GM21529 (cell line): Measurements from ENCODE around the gene USP49.

Source experiments
- ATAC-seq: cut with Tn5 transposase; IDR thresholded peaks from one replicate; pipeline ENCODE4 v1.9.1; 2021; ENCODE audit not compliant: unreplicated experiment

USP49 gene

DNA sequence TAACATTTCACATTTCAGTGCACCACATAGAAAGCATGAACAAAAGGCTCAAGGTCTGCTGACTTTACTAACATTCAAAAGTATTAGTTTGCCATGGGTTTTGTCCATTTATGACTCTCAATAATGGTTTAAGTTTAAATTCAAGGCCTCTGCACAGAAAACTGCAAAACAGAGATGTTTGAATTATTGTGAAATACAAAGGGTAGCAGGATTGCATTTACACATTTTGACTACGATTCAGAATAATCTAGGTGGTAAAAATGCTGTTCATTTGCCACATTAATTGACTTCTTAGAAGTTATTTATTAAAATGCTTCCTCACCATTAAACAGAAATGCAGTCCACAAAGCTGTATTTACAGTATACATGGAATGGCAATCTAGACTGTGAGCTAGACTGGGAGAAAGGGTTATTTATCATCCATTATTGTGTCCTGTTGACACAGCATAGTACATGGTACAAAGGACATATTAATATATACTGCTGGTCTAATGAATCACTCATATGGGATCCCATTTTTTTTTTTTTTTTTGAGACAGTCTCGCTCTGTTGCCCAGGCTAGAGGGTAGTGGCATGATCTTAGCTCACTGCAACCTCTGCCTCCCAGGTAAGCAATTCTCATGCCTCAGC lies 18.0 kb downstream of the USP49 start:
- ATAC-seq: no peak

DNA sequence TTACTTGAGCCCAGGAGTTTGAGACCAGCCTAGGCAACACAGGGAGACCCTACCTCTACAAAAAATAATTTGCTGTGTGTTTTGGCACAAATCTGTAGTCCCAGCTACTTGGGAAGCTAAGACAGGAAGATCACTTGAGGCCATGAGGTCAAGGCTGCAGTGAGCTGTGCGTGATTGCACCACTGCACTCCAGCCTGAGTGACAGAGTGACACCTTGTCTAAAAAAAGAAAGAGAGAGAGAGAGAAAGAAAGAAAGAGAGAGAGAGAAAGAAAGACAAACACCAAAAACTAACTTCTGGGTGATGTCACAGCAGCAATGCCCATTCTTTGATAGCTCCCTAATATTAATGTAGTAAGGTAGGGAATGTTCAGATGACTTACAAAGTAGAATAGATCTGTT lies 20.4 kb downstream of the USP49 start:
- ATAC-seq: no peak

DNA sequence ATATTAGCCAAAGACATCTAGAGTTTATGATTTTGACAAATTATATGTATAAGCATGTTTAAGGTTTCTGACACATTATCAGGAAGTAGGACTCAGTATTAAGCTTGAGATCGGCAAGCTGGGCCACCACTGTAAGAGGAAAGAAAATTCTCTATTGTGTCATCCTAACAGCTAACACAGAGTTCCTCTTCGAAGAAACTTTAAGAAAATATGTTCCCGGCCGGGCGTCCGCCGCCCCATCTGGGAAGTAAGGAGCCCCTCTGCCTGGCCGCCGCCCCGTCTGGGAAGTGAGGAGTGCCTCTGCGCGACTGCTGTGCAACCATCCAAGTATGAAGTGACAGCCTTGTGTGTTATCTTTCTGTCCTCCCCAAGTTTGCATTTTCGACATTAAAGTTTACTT lies 23.0 kb downstream of the USP49 start:
- no peak for ATAC-seq

DNA sequence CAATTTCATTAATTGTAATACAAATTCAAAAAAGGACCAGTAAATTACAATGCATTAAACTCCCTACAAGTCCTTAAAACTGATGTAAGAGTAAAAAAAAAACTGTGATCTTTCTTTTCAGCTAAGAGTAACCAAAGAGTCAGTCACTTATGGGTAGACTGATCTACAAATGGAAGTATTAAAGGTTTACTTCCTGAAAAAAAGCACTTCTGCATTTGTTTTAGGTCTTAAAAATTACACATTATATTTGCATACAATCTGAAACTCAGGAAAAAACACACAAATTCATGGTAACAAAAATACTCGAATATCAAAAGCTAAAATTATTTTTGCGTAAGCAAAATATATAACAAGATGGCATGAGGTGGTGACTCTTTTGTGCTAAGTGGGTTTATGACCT lies 23.5 kb downstream of the USP49 start:
- no peak for ATAC-seq

DNA sequence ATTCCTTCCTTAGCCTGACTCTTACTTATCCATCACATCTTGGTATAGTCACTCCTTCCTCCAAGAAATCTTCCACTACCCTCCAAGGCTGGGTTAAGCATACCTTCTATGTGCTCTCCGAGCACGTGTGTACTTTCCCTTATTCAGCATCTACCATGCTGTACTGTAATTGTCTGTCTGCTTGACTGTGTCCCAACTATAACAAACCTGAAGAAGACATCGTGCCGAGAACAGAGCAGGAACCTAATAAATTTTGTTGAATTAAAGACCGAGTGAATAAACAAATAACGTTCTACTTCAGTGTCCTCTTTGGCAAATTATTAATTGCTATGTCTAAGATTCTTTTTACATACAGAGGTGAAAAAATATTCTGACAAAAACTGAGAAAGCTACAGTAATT lies 35.8 kb downstream of the USP49 start:
- ATAC-seq: no peak

DNA sequence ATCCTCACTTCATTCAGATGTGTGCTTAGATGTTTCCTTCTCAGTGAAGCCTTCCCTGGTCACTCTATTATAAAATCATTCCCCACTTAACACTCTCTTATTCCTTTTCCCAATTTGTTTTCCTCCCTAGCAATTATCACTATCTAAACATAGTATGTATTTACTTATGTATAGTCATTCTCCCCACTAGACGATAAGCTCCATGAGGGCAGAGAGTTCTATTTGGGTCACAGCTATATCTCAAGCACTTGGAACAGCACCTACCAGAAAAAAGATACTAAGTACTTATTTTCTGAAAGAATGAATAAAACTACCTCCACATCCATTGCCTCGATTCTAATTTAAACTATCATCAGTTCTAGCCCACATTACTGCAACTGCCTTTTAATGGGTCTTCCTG lies 36.5 kb downstream of the USP49 start:
- ATAC-seq: no peak

DNA sequence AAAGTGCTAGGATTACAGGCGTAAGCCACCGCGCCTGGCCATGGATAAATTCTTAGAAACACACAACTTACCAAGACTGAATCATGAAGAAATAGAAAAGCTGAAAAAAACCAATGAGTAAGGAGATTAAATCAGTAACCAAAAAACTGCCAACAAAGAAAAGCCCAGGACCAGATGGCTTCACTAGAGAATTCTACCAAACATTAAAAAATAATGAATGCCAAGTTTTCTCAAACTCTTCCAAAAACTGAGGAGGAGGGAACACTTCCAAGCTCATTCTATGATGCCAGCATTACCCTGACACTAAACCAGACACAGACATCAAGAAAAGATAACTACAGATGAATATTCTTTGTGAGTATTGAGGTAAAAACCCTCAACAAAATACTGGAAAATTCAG lies 44.3 kb downstream of the USP49 start:
- ATAC-seq: no peak

DNA sequence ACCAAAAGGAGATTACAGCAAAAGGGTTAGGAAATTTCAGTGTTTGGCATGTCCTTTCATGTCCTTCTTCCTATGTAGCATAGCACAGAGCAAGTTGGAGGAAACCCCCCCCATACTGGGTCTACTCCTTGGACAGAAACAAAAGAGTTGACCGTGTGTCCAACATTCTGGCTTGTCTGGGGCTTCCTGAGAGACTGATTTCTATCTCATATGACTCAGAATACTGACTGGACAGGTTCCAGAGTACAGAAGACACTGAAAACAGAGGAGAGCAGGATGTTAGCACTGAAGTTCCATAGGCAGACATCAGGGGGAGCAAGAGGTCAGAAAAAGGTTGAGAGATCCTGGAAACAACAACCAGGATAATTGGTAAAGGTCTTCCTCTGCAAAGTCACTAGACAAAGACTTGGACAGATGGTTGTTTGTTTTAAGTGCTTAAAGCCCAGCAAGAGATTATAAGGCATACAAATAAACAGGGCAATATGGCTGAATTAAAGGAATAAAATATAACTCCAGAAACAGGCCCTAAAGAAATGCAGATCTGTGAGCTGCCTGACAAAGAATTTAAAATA lies 48.4 kb downstream of the USP49 start:
- ATAC-seq: peak; percentile 52

GRCh38 chr6:41843178-41843577 lies 52.0 kb downstream of the USP49 start:
- ATAC-seq: no peak

- no peak for ATAC-seq
These were observed 54.8 kb downstream of the USP49 start for GRCh38 chr6:41840326-41840725.

DNA sequence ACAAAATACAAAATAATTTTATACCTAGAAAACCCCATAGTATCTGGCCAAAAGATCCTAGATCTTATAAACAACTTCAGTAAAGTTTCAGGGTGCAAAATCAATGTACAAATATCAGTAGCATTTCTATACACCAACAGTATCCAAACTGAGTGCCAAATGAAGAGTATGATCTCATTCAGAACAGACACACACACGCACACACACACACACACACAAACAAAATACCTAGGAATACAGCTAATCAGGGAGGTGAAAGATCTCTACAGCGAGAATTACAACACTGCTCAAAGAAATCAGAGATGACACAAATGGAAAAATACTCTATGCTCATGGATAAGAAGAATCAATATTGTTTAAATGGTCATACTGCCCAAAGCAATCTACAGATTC lies 58.5 kb downstream of the USP49 start:
- no peak for ATAC-seq

- ATAC-seq: no peak
These were observed 59.0 kb downstream of the USP49 start for GRCh38 chr6:41836022-41836659.

DNA sequence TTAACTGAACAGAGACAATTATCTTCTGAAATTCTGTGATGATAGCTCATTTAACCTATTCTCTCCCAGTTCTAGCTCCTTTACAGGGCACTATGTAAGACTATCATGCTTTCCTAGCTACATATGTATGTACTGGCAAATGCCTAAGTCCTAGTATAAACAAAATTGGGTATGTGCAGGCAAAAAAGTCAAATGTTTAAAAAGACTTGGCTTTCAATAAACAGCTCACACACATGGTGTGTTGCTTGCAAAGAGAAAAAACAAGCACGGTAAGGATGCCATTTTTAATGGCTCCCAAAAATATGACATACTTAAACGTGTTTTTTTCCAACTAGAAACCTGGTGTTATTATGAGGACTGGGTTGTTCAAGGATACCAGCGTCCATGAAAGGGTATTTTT lies 62.9 kb downstream of the USP49 start:
- ATAC-seq: no peak

DNA sequence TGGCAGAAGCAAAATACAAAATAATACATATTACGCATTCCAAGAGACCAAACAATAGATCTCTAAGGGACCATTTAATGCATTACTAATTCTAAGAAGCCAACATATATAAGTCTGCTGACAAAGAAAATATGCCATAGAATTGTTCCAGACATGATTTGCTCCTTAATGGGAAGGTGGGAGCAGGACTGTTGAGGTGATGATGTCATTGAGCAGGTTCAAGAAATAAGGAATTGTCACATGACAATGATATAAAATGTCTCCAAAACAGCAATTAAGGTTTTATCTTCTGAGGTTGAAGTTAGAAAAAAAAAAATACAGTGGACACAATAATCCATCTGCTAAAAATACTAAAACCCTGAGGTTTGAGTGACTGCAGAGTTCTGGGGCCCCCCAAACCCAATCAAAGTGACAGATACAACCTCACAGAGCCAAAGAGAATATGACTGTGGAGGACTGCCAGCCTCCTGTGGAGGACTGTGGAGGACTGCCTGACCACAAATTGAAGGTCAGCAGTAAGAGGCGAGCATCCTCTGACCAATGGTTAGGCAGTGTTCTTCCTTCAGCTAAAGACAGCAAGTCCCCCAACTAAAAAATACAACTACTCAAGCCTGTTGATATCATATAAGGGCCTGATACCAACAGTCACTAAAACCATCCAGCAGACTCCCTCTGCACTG lies 68.7 kb downstream of the USP49 start:
- ATAC-seq: no peak

DNA sequence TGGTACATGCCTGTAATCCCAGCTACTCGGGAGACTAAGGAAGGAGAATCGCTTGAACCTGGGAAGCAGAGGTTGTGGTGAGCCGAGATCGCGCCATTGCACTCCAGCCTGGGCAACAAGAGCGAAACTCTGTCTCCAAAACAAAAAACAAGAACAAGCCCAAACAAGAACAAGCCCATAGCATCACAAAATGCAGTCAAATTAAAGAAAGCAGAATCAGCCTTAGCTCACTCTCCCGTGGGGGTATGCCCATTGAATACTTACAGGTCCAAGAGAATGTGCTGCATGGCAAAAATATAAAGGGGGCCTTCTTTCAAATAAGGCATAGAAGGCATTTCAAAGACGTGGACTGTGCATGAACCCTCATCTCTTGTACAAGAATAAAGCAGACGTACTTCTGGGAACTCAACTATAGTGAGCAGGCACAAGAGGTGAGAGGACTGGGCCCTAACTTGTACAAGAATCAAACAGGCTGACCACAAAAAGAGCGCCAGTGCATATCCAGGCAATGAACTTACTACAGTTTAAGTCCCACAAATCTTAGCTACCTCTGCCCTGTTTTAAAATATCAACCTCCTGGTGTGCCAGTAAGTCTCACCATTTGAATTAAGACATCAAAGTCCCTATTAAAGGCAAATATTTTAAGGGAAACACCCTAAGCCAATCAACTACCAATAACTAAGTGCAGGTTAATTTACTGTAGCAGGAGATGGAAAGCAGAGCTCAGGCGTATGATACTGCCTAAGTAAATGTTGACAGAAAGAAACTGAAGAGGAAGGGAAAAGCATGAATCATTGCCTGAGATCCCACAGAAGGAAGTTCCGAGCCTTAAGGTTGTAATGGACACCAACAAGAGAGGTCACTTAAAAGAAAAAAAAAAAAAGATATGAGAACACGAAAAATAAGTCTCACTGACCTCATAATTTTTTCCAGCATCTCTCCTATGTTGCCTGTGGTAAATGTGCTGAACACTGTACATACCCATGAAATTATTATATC lies 70.3 kb downstream of the USP49 start:
- no peak for ATAC-seq

DNA sequence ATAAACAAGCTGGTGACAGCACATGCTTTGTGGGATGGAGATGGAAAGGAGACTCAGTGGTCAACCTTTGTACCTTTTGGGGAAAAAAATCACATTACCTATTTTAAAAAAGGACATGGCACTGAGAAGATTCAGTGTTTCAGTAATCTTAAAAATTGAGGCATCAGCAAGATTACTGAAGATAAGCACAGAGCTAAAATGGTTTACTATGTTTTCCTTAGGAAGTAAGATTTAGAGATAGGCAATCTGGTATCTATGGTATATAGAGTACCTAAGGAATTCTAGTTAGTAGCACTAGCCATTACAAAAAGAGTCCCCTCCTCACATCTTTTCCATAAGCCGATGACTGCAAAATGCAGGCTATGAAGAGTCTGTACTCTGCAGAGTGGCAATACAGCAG lies 72.0 kb downstream of the USP49 start:
- no peak for ATAC-seq

- no peak for ATAC-seq
These were observed 73.2 kb downstream of the USP49 start for GRCh38 chr6:41822021-41822420.

DNA sequence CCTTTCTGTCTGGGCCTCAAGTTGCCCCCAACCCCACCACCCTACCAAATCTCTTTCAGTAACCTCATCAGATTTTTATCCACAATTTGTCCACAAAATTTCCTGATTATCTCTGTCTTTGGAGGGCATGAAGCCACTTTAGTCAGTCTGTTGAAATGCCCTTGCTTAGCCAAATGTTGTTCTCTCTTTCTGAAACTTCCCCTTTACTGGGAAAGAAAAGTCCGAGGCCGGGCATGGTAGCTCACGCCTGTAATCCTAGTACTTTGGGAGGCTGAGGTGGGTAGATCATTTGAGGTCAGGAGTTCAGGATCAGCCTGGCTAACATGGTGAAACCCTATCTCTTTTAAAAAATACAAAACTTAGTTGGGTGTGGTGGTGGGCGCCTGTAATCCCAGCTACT lies 73.9 kb downstream of the USP49 start:
- no peak for ATAC-seq

DNA sequence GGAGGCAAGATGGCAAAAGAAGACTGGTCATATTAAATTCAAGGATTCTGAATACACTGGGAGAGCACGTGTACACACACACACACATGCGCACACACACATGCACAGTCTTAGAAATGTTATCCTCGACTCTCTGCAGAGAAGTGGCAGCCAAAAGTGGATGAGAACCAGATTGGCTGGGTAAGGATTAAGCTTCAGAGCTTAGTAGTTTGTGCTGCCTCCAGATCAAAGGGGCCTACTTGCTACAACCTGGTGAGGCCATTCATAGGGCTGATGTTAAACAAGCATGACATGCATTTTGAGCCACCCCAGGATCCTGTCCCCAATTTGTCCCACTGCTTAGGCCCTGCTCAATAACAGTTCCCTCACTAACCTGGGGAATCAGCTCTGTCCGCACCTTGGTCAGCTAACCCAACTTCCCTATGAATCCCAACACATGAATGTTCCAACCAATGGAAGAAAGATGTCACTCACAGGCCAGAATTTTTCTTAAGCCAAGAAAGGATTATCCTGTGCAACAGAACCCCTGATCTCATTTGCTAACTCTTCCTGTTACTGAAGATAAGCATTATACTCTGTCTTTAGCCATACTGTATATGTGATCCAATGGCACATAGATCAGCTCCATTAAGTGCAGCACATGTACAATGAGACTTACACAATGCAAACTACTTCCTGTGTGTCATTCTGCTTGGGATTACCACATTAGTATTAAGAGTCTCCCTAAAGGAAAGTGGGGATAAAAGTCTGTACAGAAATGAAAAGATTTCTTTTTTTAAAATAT lies 76.7 kb downstream of the USP49 start:
- ATAC-seq: no peak

DNA sequence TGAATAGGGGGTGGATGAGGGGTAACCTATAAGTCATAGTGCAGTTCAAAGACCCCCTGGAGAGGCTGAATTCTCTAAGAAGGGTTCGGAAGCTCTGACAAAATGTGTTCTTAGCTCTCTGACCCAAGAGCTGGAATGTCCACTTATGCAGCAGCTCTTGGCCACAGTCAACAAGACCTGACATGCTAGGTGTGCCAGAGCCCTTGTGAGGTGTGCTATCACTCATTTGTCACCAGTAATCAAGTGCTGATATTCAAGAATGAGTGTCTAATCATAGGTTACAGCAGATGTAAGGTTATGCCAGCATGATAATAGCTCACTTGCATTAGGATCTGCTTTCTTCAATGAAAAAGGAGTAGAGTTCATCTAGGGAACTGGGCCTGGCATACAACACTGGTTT lies 79.6 kb downstream of the USP49 start:
- no peak for ATAC-seq
